OCI-LY3 (cell line): Measurements from ENCODE around the gene SH3GL1.

ENCODE experiments used
- EZH2phosphoT487 ChIP-seq: fragments of 200-600 bp; shearing (Covaris generic); IDR thresholded peaks from 2 replicates; pipeline ENCODE4 v1.6.1; 2018; ENCODE audit warnings: antibody characterized with exemption, mixed run types, low read depth
- TF ChIP-seq, protein P1 (sequence below): fragments of 200-600, 300-600 bp; sonication (generic); IDR thresholded peaks from 2 replicates; pipeline ENCODE4 v1.5.1; 2014; ENCODE audit warnings: antibody characterized with exemption, low read length, low read depth

DNA sequence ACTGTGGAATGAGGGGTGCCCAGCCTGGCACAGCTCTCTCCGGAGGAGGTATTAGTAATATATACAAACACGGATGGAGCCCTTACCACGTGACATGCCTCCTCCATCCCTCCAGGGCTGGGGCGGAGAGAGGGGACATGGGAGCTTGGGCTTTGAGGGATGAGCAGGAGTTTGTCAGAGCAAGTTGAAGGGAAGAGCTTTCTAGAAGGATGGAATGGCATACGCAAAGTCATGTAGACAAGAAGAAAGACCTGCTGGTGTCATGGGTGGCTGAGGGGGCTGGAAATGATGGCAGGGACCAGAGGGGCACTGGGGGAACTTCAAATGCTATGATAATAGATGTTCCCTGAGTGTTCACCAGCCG, 54.3 kb downstream of the SH3GL1 start:
- TF ChIP-seq, protein P1, sequence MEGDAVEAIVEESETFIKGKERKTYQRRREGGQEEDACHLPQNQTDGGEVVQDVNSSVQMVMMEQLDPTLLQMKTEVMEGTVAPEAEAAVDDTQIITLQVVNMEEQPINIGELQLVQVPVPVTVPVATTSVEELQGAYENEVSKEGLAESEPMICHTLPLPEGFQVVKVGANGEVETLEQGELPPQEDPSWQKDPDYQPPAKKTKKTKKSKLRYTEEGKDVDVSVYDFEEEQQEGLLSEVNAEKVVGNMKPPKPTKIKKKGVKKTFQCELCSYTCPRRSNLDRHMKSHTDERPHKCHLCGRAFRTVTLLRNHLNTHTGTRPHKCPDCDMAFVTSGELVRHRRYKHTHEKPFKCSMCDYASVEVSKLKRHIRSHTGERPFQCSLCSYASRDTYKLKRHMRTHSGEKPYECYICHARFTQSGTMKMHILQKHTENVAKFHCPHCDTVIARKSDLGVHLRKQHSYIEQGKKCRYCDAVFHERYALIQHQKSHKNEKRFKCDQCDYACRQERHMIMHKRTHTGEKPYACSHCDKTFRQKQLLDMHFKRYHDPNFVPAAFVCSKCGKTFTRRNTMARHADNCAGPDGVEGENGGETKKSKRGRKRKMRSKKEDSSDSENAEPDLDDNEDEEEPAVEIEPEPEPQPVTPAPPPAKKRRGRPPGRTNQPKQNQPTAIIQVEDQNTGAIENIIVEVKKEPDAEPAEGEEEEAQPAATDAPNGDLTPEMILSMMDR = no peak
- no peak for TF ChIP-seq EZH2phosphoT487
